ENCODE measurements around the gene RDM1. TPM values are rescaled to one million over a fixed set of nuclear protein-coding genes. Genes with fewer than 3 reads are reported as not detected.

Gene RDM1
- total RNA-seq, 2 experiments from 2014 or later: 13.9 to 14.4 TPM

DNA sequence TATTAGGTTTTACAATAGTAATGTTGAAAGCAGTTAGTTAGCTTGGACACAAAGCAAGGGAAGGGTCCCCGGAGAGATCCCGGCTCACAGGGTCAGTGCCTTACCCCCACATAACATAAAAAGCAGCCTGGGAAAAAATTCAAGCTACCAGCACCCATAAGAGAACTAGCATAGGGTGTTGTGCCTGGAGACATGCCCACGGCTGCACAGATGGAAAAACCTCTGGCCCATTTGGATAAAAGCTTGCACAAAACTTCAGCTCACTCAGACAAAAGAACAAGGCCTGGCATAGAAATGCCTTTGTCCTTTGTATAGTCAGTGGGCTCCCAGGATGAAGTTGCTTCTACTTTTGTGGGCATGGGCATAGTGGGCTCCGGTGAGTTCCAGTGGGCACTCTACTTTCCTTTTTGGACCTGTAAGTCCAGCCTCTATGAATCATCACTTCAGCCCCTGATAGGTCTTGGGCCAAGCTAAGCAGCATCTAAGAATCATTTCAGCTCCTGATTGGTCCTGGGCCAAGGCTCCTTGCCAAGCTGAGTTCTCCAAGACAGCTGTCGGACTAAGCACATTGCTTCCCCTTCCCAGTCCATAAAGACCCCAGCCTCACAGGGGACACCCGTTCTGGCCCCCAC, 1.3 kb upstream of the RDM1 start:
- CTCF ChIA-PET: interaction anchor here (0.6 to 2.3 kb wide), 13 partner anchors 11 to 168 kb away, joined by 3 to 12 read pairs (median 6); partner anchors contain the start of genes LYZL6 and TAF15
- no peaks in the 10 kb centered on the region for H3K9me3 Mint-ChIP-seq (ENCODE audit: insufficient read depth)
- peaks cover 19% of the 10 kb centered on the region for H3K36me3 Mint-ChIP-seq (ENCODE audit: low read depth)
- H3K27me3 Mint-ChIP-seq (ENCODE audit: low read depth): peaks cover 8% of the 10 kb centered on the region
- no peak for ATAC-seq
- H3K27ac Mint-ChIP-seq: no peak overlapping the region
- POLR2A ChIA-PET: interaction anchor here (0.6 to 2.4 kb wide), 9 partner anchors 16 to 123 kb away, joined by 3 to 16 read pairs (median 8); partner anchors contain the start of genes CCL5 and TAF15
- H3K4me1 Mint-ChIP-seq (ENCODE audit: low read depth): peaks cover 33% of the 10 kb centered on the region
- DNase-seq: no peak
- no peak overlapping the region for H3K4me3 Mint-ChIP-seq

DNA sequence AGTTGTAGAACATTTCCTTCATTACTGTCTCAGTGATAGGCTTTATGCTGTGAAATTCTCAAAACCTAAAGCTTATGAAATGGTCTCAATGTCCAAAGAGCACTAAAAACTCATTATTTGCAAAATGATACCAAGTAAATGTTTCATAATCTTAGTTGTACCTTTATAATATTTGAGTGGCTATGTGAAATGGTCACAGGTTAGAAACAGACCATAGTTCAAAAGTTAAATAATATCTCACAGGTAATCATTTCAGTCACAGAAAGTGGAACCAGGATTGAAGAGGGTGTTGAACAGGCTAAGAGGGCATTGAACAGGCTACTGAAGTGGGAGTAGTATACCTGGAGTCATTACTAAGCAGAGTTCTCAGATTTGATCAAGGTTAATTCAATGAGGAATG, 2.9 kb downstream of the RDM1 start:
- H3K36me3 Mint-ChIP-seq (ENCODE audit: low read depth): peaks cover 48% of the 10 kb centered on the region
- no peaks in the 10 kb centered on the region for H3K27me3 Mint-ChIP-seq (ENCODE audit: low read depth)
- H3K4me3 Mint-ChIP-seq: no peak overlapping the region
- DNase-seq: no peak
- H3K27ac Mint-ChIP-seq: no peak overlapping the region
- CTCF ChIA-PET: no interaction called here
- ATAC-seq: no peak
- POLR2A ChIA-PET: no interaction called here
- H3K9me3 Mint-ChIP-seq (ENCODE audit: insufficient read depth): no peaks in the 10 kb centered on the region
- peaks cover 56% of the 10 kb centered on the region for H3K4me1 Mint-ChIP-seq (ENCODE audit: low read depth)

DNA sequence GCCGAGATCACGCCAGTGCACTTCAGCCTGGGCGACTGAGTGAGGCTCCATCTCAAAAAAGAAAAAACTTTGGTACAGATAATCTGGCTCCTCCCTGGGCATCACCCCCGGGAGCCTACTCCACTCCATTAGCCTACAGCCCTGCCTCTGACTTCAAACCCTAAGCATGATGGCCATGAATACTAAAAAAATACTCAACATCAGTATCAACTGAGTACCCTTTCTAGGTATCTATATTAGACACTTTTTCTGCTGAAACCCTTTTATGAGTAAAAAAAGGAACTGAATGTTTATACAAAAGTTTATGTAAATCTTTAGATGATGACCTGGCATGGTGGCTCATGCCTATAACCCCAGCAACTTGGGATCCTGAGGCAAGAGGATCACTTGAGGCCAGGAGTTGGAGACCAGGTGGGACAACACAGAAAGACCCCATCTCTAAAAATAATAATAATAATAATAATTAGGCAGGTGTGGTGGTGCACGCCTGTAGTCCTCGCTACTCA, 6.9 kb downstream of the RDM1 start:
- H3K36me3 Mint-ChIP-seq (ENCODE audit: low read depth): peaks cover 69% of the 10 kb centered on the region

DNA sequence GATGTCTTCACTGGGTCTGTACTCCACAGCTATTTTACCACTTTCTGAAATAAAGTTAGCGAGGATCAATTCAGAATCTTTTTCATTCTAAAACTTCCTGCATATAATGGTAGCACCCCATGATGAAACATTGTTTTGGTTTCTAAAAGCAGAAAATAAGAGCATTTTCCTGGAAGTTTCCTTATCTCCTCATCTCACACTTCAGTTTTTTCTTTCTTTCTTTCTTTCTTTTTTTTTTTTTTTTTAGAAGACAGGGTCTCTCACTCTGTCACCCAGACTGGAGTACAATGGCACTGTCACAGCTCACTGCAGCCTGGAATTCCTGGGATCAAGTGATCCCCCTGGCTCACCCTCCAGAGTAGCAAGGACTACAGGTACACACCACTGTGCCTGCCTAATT, 10.3 kb downstream of the RDM1 start:
- peak overlapping the region; percentile 34 for H3K4me3 Mint-ChIP-seq
- peak overlapping the region; percentile 79 for H3K27ac Mint-ChIP-seq
- no peaks in the 10 kb centered on the region for H3K9me3 Mint-ChIP-seq (ENCODE audit: insufficient read depth)
- peaks cover 56% of the 10 kb centered on the region for H3K4me1 Mint-ChIP-seq (ENCODE audit: low read depth)
- H3K36me3 Mint-ChIP-seq (ENCODE audit: low read depth): peaks cover 73% of the 10 kb centered on the region
- ChIA-PET POLR2A (interaction anchor here (1.5 kb wide), 1 partner anchor 40 kb away, joined by 3 read pairs; the partner anchor contains the start of gene CCL5), CTCF (no interaction called here)
- H3K27me3 Mint-ChIP-seq (ENCODE audit: low read depth): no peaks in the 10 kb centered on the region
- DNase-seq: no peak
- no peak for ATAC-seq

More for the DNA sequence above, 6.9 kb downstream of the RDM1 start:
- ATAC-seq: no peak
- Mint-ChIP-seq H3K4me3 (no peak overlapping the region), H3K27ac (no peak overlapping the region), H3K27me3 (ENCODE audit: low read depth) (no peaks in the 10 kb centered on the region), H3K4me1 (ENCODE audit: low read depth) (peaks cover 61% of the 10 kb centered on the region), H3K9me3 (ENCODE audit: insufficient read depth) (no peaks in the 10 kb centered on the region)
- no peak for DNase-seq
- POLR2A ChIA-PET: interaction anchor here (0.7 kb wide), 1 partner anchor 11 kb away, joined by 3 read pairs; no protein-coding TSS in a partner anchor
- CTCF ChIA-PET: interaction anchor here (0.8 to 1.8 kb wide), 3 partner anchors 21 to 74 kb away, joined by 3 to 12 read pairs (median 4); no protein-coding TSS in a partner anchor

DNA sequence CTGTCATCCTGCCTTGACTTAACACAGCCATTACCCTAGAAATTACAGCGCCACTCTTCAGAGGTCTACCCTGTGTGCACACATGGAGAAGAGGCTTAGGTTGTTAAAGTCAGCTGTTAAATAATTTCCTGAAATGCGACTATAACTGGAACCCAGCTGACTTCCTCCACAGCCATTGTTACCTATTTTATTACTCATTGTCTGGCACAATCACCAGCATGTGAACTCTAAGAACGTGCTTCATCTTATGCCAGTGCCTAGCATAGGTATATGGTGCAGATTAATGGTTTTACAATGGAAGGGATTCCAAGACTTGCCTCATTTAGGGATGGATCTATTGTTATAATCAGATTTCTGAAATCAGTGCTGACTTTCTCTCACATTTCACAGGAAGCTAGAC, 11.9 kb downstream of the RDM1 start:
- ChIA-PET POLR2A (interaction anchor here (0.7 kb wide), 1 partner anchor 13 kb away, joined by 3 read pairs; no protein-coding TSS in a partner anchor), CTCF (interaction anchor here (0.9 to 1.2 kb wide), 3 partner anchors 8 to 64 kb away, joined by 3 read pairs; no protein-coding TSS in a partner anchor)
- Mint-ChIP-seq H3K27me3 (ENCODE audit: low read depth) (no peaks in the 10 kb centered on the region), H3K27ac (no peak overlapping the region), H3K4me1 (ENCODE audit: low read depth) (peaks cover 53% of the 10 kb centered on the region), H3K4me3 (no peak overlapping the region), H3K9me3 (ENCODE audit: insufficient read depth) (no peaks in the 10 kb centered on the region), H3K36me3 (ENCODE audit: low read depth) (peaks cover 68% of the 10 kb centered on the region)
- DNase-seq (no peak), ATAC-seq (no peak)

DNA sequence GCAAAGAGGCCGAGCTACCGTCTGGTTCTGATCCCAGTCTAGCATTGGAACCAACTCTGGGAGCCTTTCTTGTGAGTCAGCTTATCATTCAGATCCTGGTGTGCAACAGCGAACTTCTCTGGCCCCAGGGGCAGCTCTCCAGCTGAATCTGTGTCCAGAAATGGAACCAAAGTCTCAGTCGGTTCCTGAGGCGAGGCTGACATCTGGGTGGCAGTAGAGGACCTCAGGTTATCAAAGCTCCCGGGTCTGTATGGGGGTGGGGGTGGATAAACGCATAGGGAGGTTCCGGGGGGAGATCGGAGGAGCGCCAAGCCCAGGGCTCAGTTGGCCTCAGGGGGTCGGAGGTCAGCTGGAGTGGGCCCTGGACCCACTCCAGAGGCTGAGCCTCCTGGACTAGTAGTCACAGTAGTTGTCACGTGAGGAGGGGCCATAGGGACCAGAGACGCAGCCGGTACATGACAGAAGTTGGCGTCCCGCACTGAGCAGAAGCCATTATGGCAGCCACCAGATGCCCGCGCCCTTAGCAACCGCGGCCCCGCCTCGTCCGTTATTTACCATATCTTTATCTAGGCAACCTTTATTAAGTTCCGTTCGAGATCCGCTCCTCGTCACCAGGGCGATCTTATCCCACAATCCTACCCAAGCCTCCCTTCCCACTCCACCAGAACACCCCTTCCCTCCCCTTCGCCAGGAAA, 12.9 kb downstream of the RDM1 start:
- peaks cover 68% of the 10 kb centered on the region for H3K36me3 Mint-ChIP-seq (ENCODE audit: low read depth)
- no peak overlapping the region for H3K27ac Mint-ChIP-seq
- POLR2A ChIA-PET: no interaction called here
- H3K4me3 Mint-ChIP-seq: no peak overlapping the region
- DNase-seq (no peak), ATAC-seq (no peak)
- CTCF ChIA-PET: no interaction called here
- H3K4me1 Mint-ChIP-seq (ENCODE audit: low read depth): peaks cover 57% of the 10 kb centered on the region
- H3K9me3 Mint-ChIP-seq (ENCODE audit: insufficient read depth): no peaks in the 10 kb centered on the region
- H3K27me3 Mint-ChIP-seq (ENCODE audit: low read depth): no peaks in the 10 kb centered on the region

DNA sequence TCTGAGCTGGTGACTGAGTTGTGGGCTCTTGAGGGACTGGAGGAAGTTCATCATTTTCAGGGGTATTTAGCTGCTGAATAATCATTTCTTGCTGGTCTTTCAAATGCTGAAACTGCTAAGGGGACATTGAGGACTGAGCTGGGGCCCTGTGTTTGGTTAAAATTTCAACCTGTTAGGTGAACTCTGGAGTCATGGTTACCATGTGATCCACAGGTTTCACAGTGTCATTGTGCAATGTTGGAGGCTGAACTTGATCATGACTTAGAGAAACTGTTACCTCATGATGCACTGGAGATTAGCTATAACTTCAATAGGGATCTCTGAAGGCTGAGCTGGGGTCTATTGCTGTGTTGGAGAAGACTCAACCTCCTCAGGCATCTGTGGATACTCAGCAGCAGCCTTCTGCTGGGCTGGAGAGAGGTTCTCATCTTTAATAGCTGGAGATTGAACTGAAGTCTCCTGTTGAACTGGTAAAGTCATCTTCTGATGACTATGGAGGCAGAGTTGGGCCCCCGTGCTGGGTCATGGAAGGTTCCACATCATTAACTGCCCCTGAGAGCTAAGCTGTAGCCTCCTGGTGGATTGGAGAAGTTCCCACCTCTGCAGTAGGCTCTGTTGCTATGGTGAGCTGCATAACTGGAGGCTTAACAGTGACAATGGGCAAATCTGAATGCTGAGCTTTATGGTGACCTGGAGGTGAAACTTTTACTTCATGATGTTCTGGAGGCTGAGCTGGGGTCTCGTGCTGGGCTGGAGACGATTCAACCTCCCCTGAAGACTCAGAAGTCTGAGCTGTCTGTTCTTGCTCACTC, 15.2 kb downstream of the RDM1 start:
- Mint-ChIP-seq H3K27ac (no peak overlapping the region), H3K9me3 (ENCODE audit: insufficient read depth) (no peaks in the 10 kb centered on the region), H3K27me3 (ENCODE audit: low read depth) (no peaks in the 10 kb centered on the region), H3K36me3 (ENCODE audit: low read depth) (peaks cover 60% of the 10 kb centered on the region), H3K4me1 (ENCODE audit: low read depth) (peaks cover 46% of the 10 kb centered on the region), H3K4me3 (no peak overlapping the region)
- ATAC-seq: no peak
- ChIA-PET CTCF (interaction anchor here (0.7 to 2.1 kb wide), 12 partner anchors 8 to 66 kb away, joined by 3 to 8 read pairs (median 4); partner anchors contain the start of genes CCL5 and RDM1), POLR2A (interaction anchor here (1.0 to 3.0 kb wide), 3 partner anchors 16 to 36 kb away, joined by 3 to 11 read pairs (median 8); partner anchors contain the start of gene CCL5)
- DNase-seq: no peak

DNA sequence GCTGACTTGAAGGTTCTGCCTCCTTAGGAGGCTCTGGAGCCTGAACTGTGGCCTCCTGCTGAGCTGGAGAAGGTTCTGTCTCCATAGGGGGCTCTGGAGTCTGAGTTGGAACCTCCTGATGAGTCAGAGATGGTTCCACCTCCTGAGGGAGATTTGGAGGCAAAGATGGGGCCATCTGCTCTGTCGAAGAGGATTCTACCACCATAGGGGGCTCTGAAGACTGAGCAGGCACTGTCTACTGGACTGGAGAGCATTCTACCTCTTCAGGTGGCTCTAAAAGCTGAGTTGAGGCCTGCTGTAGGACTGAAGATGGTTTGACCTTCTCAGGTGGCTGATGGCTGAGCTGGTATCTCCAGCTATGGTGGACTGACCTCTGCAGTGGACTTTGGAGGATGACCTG, 16.2 kb downstream of the RDM1 start:
- DNase-seq: no peak

DNA sequence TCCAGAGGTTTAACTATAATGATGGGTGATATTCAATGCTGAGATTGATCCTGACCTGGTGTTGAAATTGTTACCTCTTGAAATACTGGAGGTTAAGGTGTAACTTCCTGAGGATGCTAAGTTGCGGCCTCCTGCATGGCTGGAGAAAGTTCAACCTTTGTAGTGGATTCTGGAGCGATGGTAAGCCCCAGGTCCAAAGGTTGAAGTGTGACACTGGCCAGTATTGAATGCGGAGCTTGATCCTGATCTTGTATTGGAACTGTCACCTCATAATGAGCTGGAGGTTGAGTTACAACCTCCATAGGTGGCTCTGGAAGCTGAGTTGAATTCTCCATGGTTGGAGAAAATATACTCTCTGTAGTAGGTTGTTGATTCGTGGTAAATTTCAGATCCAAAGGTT, 17.0 kb downstream of the RDM1 start:
- H3K9me3 Mint-ChIP-seq (ENCODE audit: insufficient read depth): no peaks in the 10 kb centered on the region
- ATAC-seq: no peak
- no peak for DNase-seq

More for the DNA sequence above, 16.2 kb downstream of the RDM1 start:
- no peak for ATAC-seq
- Mint-ChIP-seq H3K4me1 (ENCODE audit: low read depth) (peaks cover 44% of the 10 kb centered on the region), H3K27me3 (ENCODE audit: low read depth) (no peaks in the 10 kb centered on the region), H3K4me3 (no peak overlapping the region), H3K36me3 (ENCODE audit: low read depth) (peaks cover 59% of the 10 kb centered on the region), H3K9me3 (ENCODE audit: insufficient read depth) (no peaks in the 10 kb centered on the region), H3K27ac (no peak overlapping the region)
- POLR2A ChIA-PET: interaction anchor here (3.0 kb wide), 1 partner anchor 35 kb away, joined by 11 read pairs; the partner anchor contains the start of gene CCL5
- CTCF ChIA-PET: interaction anchor here (0.5 to 2.1 kb wide), 7 partner anchors 14 to 234 kb away, joined by 3 to 6 read pairs (median 3); no protein-coding TSS in a partner anchor

DNA sequence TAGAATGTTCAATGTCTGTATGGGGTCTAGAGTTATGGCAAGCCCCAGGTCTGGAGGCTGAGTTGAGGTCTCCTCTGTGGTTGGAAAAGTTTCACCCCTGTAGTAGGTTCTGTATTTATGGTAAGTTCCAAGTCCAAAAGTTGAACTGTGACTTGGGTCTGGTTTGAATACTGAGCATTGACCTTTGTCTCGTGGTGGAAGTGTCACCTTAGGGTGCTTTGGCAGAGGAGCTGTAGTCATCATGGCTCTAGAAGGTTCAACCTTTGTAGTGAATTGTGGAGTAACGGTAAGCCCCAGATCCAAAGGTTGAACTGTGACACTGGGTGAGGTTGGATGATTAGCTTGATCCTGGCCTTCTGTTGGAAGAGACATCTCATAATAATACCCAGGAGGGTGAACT, 17.6 kb downstream of the RDM1 start:
- Mint-ChIP-seq H3K27me3 (ENCODE audit: low read depth) (no peaks in the 10 kb centered on the region), H3K36me3 (ENCODE audit: low read depth) (peaks cover 57% of the 10 kb centered on the region), H3K9me3 (ENCODE audit: insufficient read depth) (no peaks in the 10 kb centered on the region), H3K4me3 (no peak overlapping the region), H3K4me1 (ENCODE audit: low read depth) (peaks cover 41% of the 10 kb centered on the region), H3K27ac (no peak overlapping the region)
- DNase-seq: no peak
- CTCF ChIA-PET: interaction anchor here (1.1 to 1.5 kb wide), 3 partner anchors 11 to 63 kb away, joined by 3 to 4 read pairs (median 3); no protein-coding TSS in a partner anchor
- POLR2A ChIA-PET: interaction anchor here (1.1 kb wide), 1 partner anchor 11 kb away, joined by 3 read pairs; no protein-coding TSS in a partner anchor
- no peak for ATAC-seq

More for the DNA sequence above, 17.0 kb downstream of the RDM1 start:
- CTCF ChIA-PET: interaction anchor here (0.9 to 1.5 kb wide), 4 partner anchors 12 to 159 kb away, joined by 3 to 4 read pairs (median 4); no protein-coding TSS in a partner anchor
- POLR2A ChIA-PET: interaction anchor here (1.1 to 3.0 kb wide), 2 partner anchors 11 to 34 kb away, joined by 3 to 11 read pairs; partner anchors contain the start of gene CCL5
- Mint-ChIP-seq H3K27me3 (ENCODE audit: low read depth) (no peaks in the 10 kb centered on the region), H3K4me1 (ENCODE audit: low read depth) (peaks cover 43% of the 10 kb centered on the region), H3K4me3 (no peak overlapping the region), H3K36me3 (ENCODE audit: low read depth) (peaks cover 64% of the 10 kb centered on the region), H3K27ac (no peak overlapping the region)
